ENCODE data around the gene UBAC1.

- TF ChIP-seq CTCF (IDR thresholded peaks at IDR 0.05; ENCODE audit: poor library complexity) (no peak), EZH2phosphoT487 (IDR thresholded peaks at IDR 0.05; ENCODE audit: low read depth, severe bottlenecking, unreplicated experiment) (no peak)
Measured at GRCh38 chr9:135985889-135986288, 24.7 kb upstream of the UBAC1 start.

All from hepatocyte (in vitro differentiated cells).